Activated naive CD4-positive, alpha-beta T cell treated with anti-CD3 and anti-CD28 coated beads, Interleukin-2, amount 50 U/mL, for 72 hours (primary cell): ENCODE results near the gene FCN1. TPM values are rescaled to one million over a fixed set of nuclear protein-coding genes. Genes with fewer than 3 reads are reported as not detected.

Experiments
- ATAC-seq, 2 donors: fragments of 150-1000 bp; cut with Tn5 transposase; 2 replicates each; pipeline ENCODE4 v1.10.0; 2021; ENCODE audit warnings: mild to moderate bottlenecking in 2 of 2, moderate library complexity in 2 of 2
- DNase-seq, 2 donors: peaks; one replicate each; pipeline ENCODE4 v3.0.0; 2021 to 2022; ENCODE audit warnings: low spot score in 2 of 2
- H3K27ac Mint-ChIP-seq, 2 donors: one replicate each; pipeline ENCODE4 v1.8.0; 2022; ENCODE audit warnings: mild to moderate bottlenecking in 2 of 2, mixed read lengths in 2 of 2
- H3K36me3 Mint-ChIP-seq, 2 donors: one replicate each; pipeline ENCODE4 v1.8.0; 2022; ENCODE audit warnings: mixed read lengths in 2 of 2
- H3K9me3 Mint-ChIP-seq, 2 donors: one replicate each; pipeline ENCODE4 v1.8.0; 2022; ENCODE audit warnings: mixed read lengths in 2 of 2
- total RNA-seq, 2 donors: library from RNA; stranded (reverse); gene quantifications; one replicate each; pipeline ENCODE4 v1.2.3, GENCODE V29; 2022

FCN1 gene
- total RNA-seq, 2 donors from 2014 or later: not detected

- H3K27ac Mint-ChIP-seq: no peak overlapping the region
- DNase-seq (no peak), ATAC-seq (no peak)
- no peaks in the 10 kb centered on the region for H3K9me3 Mint-ChIP-seq
- H3K36me3 Mint-ChIP-seq: no peaks in the 10 kb centered on the region
Measured at GRCh38 chr9:134892221-134892620, 25.5 kb downstream of the FCN1 start.

GRCh38 chr9:134891713-134892112, 26.0 kb downstream of the FCN1 start:
- no peaks in the 10 kb centered on the region for H3K36me3 Mint-ChIP-seq
- H3K27ac Mint-ChIP-seq: no peak overlapping the region
- DNase-seq (no peak), ATAC-seq (no peak)
- no peaks in the 10 kb centered on the region for H3K9me3 Mint-ChIP-seq

- no peak for ATAC-seq
- Mint-ChIP-seq H3K9me3 (no peaks in the 10 kb centered on the region), H3K27ac (no peak overlapping the region), H3K36me3 (no peaks in the 10 kb centered on the region)
- no peak for DNase-seq
Measured at GRCh38 chr9:134891053-134891452, 26.7 kb downstream of the FCN1 start.

- Mint-ChIP-seq H3K27ac (no peak overlapping the region), H3K9me3 (no peaks in the 10 kb centered on the region), H3K36me3 (no peaks in the 10 kb centered on the region)
- no peak for ATAC-seq
- DNase-seq: no peak
Measured at GRCh38 chr9:134890155-134890495, 27.6 kb downstream of the FCN1 start.

GRCh38 chr9:134889386-134890154, 28.1 kb downstream of the FCN1 start:
- no peak for DNase-seq
- ATAC-seq: no peak
- Mint-ChIP-seq H3K27ac (no peak overlapping the region), H3K36me3 (no peaks in the 10 kb centered on the region), H3K9me3 (no peaks in the 10 kb centered on the region)

- ATAC-seq: no peak
- no peak for DNase-seq
- Mint-ChIP-seq H3K36me3 (no peaks in the 10 kb centered on the region), H3K9me3 (no peaks in the 10 kb centered on the region), H3K27ac (no peak overlapping the region)
Measured at GRCh38 chr9:134888603-134889190, 29.0 kb downstream of the FCN1 start.

GRCh38 chr9:134887686-134888602, 29.8 kb downstream of the FCN1 start:
- ATAC-seq (no peak), DNase-seq (no peak)
- Mint-ChIP-seq H3K27ac (no peak overlapping the region), H3K9me3 (no peaks in the 10 kb centered on the region), H3K36me3 (no peaks in the 10 kb centered on the region)

- Mint-ChIP-seq H3K27ac (no peak overlapping the region), H3K9me3 (no peaks in the 10 kb centered on the region), H3K36me3 (no peaks in the 10 kb centered on the region)
- ATAC-seq (no peak), DNase-seq (no peak)
Measured at GRCh38 chr9:134887219-134887618, 30.5 kb downstream of the FCN1 start.

- no peak for DNase-seq
- Mint-ChIP-seq H3K36me3 (no peaks in the 10 kb centered on the region), H3K9me3 (no peaks in the 10 kb centered on the region), H3K27ac (no peak overlapping the region)
- ATAC-seq: no peak
Measured at GRCh38 chr9:134886413-134886913, 31.2 kb downstream of the FCN1 start.

- H3K36me3 Mint-ChIP-seq: no peaks in the 10 kb centered on the region
- H3K9me3 Mint-ChIP-seq: no peaks in the 10 kb centered on the region
- DNase-seq (no peak), ATAC-seq (no peak)
- no peak overlapping the region for H3K27ac Mint-ChIP-seq
Measured at GRCh38 chr9:134885679-134886412, 31.9 kb downstream of the FCN1 start.

- ATAC-seq (no peak), DNase-seq (no peak)
- H3K9me3 Mint-ChIP-seq: no peaks in the 10 kb centered on the region
- no peak overlapping the region for H3K27ac Mint-ChIP-seq
- H3K36me3 Mint-ChIP-seq: no peaks in the 10 kb centered on the region
Measured at GRCh38 chr9:134885001-134885678, 32.6 kb downstream of the FCN1 start.

GRCh38 chr9:134884492-134884891, 33.2 kb downstream of the FCN1 start:
- ATAC-seq (no peak), DNase-seq (no peak)
- H3K36me3 Mint-ChIP-seq: no peaks in the 10 kb centered on the region
- no peak overlapping the region for H3K27ac Mint-ChIP-seq
- no peaks in the 10 kb centered on the region for H3K9me3 Mint-ChIP-seq

GRCh38 chr9:134883040-134883782, 34.5 kb downstream of the FCN1 start:
- no peak for DNase-seq
- no peaks in the 10 kb centered on the region for H3K9me3 Mint-ChIP-seq

GRCh38 chr9:134882204-134882785, 35.4 kb downstream of the FCN1 start:
- H3K36me3 Mint-ChIP-seq: no peaks in the 10 kb centered on the region
- no peaks in the 10 kb centered on the region for H3K9me3 Mint-ChIP-seq
- DNase-seq (no peak), ATAC-seq (no peak)
- H3K27ac Mint-ChIP-seq: no peak overlapping the region

More at GRCh38 chr9:134883040-134883782, 34.5 kb downstream of the FCN1 start:
- ATAC-seq: no peak
- no peaks in the 10 kb centered on the region for H3K36me3 Mint-ChIP-seq
- H3K27ac Mint-ChIP-seq: no peak overlapping the region

- DNase-seq: no peak
- no peaks in the 10 kb centered on the region for H3K9me3 Mint-ChIP-seq
- H3K36me3 Mint-ChIP-seq: no peaks in the 10 kb centered on the region
- no peak for ATAC-seq
- no peak overlapping the region for H3K27ac Mint-ChIP-seq
Measured at GRCh38 chr9:134881313-134881670, 36.4 kb downstream of the FCN1 start.
